Stimulated activated CD8-positive, alpha-beta memory T cell treated with anti-CD3 and anti-CD28 coated beads, Interleukin-7, amount 100 ng/mL, for 24 hours (primary cell): ENCODE data around the gene XRN1.
A peak's percentile ranks its signal among the peaks of the same experiment; 100 is the strongest.
"Not testable (repeated sequence)": the region's sequence is repeated elsewhere in the genome, so short reads cannot be mapped to it uniquely, and the experiment has no call there.

Experiments used
- DNase-seq: peaks from one replicate; pipeline ENCODE4 v3.0.0-alpha.2; 2020; ENCODE audit warnings: low read depth

The XRN1 gene

GRCh38 chr3:142324275-142324953 is 123.4 kb downstream of the XRN1 start:
- DNase-seq = not testable (repeated sequence)

GRCh38 chr3:142319912-142320311 is 127.9 kb downstream of the XRN1 start:
- no peak for DNase-seq

GRCh38 chr3:142319094-142319493 is 128.7 kb downstream of the XRN1 start:
- no peak for DNase-seq

GRCh38 chr3:142318331-142318730 is 129.5 kb downstream of the XRN1 start:
- DNase-seq = no peak

GRCh38 chr3:142315978-142316388 is 131.9 kb downstream of the XRN1 start:
- DNase-seq = not testable (repeated sequence)

GRCh38 chr3:142315083-142315482 is 132.8 kb downstream of the XRN1 start:
- DNase-seq = no peak

GRCh38 chr3:142310439-142310838 is 137.4 kb downstream of the XRN1 start:
- no peak for DNase-seq

GRCh38 chr3:142302847-142303246 is 145.0 kb downstream of the XRN1 start:
- not testable (repeated sequence) for DNase-seq

- no peak for DNase-seq
Measured at GRCh38 chr3:142298626-142299025, 149.2 kb downstream of the XRN1 start.

- no peak for DNase-seq
Measured at GRCh38 chr3:142296507-142296906, 151.3 kb downstream of the XRN1 start.

- DNase-seq = no peak
Measured at GRCh38 chr3:142287866-142288638, 159.8 kb downstream of the XRN1 start.

- DNase-seq = no peak
Measured at GRCh38 chr3:142285083-142285517, 162.7 kb downstream of the XRN1 start.

- no peak for DNase-seq
Measured at GRCh38 chr3:142282503-142282902, 165.3 kb downstream of the XRN1 start.

- no peak for DNase-seq
Measured at GRCh38 chr3:142281474-142281873, 166.4 kb downstream of the XRN1 start.

GRCh38 chr3:142279965-142280590 is 167.8 kb downstream of the XRN1 start:
- DNase-seq = peak; percentile 4

GRCh38 chr3:142278451-142278850 is 169.4 kb downstream of the XRN1 start:
- DNase-seq = no peak

- DNase-seq = no peak
Measured at GRCh38 chr3:142276781-142277180, 171.1 kb downstream of the XRN1 start.

- no peak for DNase-seq
Measured at GRCh38 chr3:142275856-142276255, 172.0 kb downstream of the XRN1 start.

GRCh38 chr3:142274908-142275307 is 172.9 kb downstream of the XRN1 start:
- DNase-seq = no peak

- DNase-seq = no peak
Measured at GRCh38 chr3:142273501-142273900, 174.3 kb downstream of the XRN1 start.

- DNase-seq = no peak
Measured at GRCh38 chr3:142272200-142272891, 175.5 kb downstream of the XRN1 start.

- no peak for DNase-seq
Measured at GRCh38 chr3:142270407-142270806, 177.4 kb downstream of the XRN1 start.
